ENCODE results near the gene PICK1. TPM values are rescaled to one million over a fixed set of nuclear protein-coding genes. Genes with fewer than 3 reads are reported as not detected.
"Not testable (repeated sequence)": the region's sequence is repeated elsewhere in the genome, so short reads cannot be mapped to it uniquely, and the experiment has no call there.

The PICK1 gene
- total RNA-seq, 2 experiments from 2014 or later: 19.2 to 23.8 TPM

GRCh38 chr22:38078046-38078840 lies 21.0 kb downstream of the PICK1 start:
- intact Hi-C loops (cut with micrococcal nuclease; ENCODE audit: unreplicated experiment): no loop called here
- DNase-seq (ENCODE audit: low spot score): no peak
- Histone ChIP-seq H3K9me3 (ENCODE audit: low read length) (no peaks in the 10 kb centered on the region), H3K27ac (ENCODE audit: low read depth, low read length, poor library complexity, severe bottlenecking) (no peak overlapping the region), H3K9me2 (ENCODE audit: insufficient read depth, low read length) (no peaks in the 10 kb centered on the region), H2AFZ (ENCODE audit: low read length) (no peak overlapping the region), H3K79me2 (ENCODE audit: insufficient read depth, low read depth, low read length) (no peaks in the 10 kb centered on the region), H3K36me3 (ENCODE audit: insufficient read depth, low read length) (no peaks in the 10 kb centered on the region), H3K4me1 (ENCODE audit: insufficient read depth, low read length, poor library complexity, severe bottlenecking) (no peaks in the 10 kb centered on the region), H3K4me2 (ENCODE audit: low read length) (no peak overlapping the region), H3K4me3 (ENCODE audit: low read depth, low read length, poor library complexity, severe bottlenecking) (no peak overlapping the region), H4K20me1 (ENCODE audit: insufficient read depth, low read length) (no peaks in the 10 kb centered on the region)
- no TSS peak for BruUV-seq (replicated peaks)
- POLR2A ChIA-PET: no interaction called here
- TF ChIP-seq EZH2phosphoT487 (IDR thresholded peaks at IDR 0.05; ENCODE audit: borderline replicate concordance, low read depth, low read length) (no peak), CTCF (conservative IDR thresholded peaks at IDR 0.05; ENCODE audit: low read length) (no peak)
- CTCF ChIA-PET (ENCODE audit: unreplicated experiment): no interaction called here

GRCh38 chr22:38079208-38079607 lies 22.0 kb downstream of the PICK1 start:
- H3K4me1 ChIP-seq (ENCODE audit: insufficient read depth, low read length, poor library complexity, severe bottlenecking); H3K4me2 ChIP-seq (ENCODE audit: low read length); H3K9me3 ChIP-seq (ENCODE audit: low read length); H3K27ac ChIP-seq (ENCODE audit: low read depth, low read length, poor library complexity, severe bottlenecking); H3K79me2 ChIP-seq (ENCODE audit: insufficient read depth, low read depth, low read length); BruUV-seq (replicated peaks); H3K36me3 ChIP-seq (ENCODE audit: insufficient read depth, low read length); H4K20me1 ChIP-seq (ENCODE audit: insufficient read depth, low read length); POLR2A ChIA-PET; DNase-seq (ENCODE audit: low spot score); intact Hi-C loops (cut with micrococcal nuclease; ENCODE audit: unreplicated experiment); H3K9me2 ChIP-seq (ENCODE audit: insufficient read depth, low read length); CTCF ChIA-PET (ENCODE audit: unreplicated experiment); H2AFZ ChIP-seq (ENCODE audit: low read length); H3K4me3 ChIP-seq (ENCODE audit: low read depth, low read length, poor library complexity, severe bottlenecking): not testable (repeated sequence)

DNA sequence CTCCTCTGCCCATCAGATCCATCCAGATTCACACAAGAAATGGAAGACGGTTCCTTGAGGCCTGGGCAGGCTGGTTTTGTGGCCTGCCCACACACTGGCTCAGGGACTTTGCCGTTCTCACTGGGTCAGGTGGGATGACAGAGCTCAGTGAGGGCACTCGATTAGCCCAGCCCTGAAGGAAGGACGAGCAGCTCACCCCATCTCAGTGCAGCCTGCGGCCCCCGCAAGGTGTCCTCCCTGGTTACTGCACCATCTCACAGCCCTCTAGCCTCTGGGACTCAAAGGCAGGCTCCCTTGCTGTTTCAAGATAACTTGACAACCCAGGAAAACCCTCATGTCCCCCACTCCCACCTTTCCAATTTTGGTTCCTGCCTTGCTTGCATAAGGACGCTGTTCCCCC lies 22.6 kb downstream of the PICK1 start:
- no peaks in the 10 kb centered on the region for H3K36me3 ChIP-seq (ENCODE audit: insufficient read depth, low read length)
- TF ChIP-seq CTCF (conservative IDR thresholded peaks at IDR 0.05; ENCODE audit: low read length) (no peak), EZH2phosphoT487 (IDR thresholded peaks at IDR 0.05; ENCODE audit: borderline replicate concordance, low read depth, low read length) (no peak)
- no peaks in the 10 kb centered on the region for H4K20me1 ChIP-seq (ENCODE audit: insufficient read depth, low read length)
- H3K9me3 ChIP-seq (ENCODE audit: low read length): no peaks in the 10 kb centered on the region
- intact Hi-C loops (cut with micrococcal nuclease; ENCODE audit: unreplicated experiment): no loop called here
- no peaks in the 10 kb centered on the region for H3K9me2 ChIP-seq (ENCODE audit: insufficient read depth, low read length)
- H2AFZ ChIP-seq (ENCODE audit: low read length): no peak overlapping the region
- ChIA-PET POLR2A (no interaction called here), CTCF (ENCODE audit: unreplicated experiment) (no interaction called here)
- no peak overlapping the region for H3K27ac ChIP-seq (ENCODE audit: low read depth, low read length, poor library complexity, severe bottlenecking)
- DNase-seq (ENCODE audit: low spot score): no peak
- no peak overlapping the region for H3K4me3 ChIP-seq (ENCODE audit: low read depth, low read length, poor library complexity, severe bottlenecking)
- no peaks in the 10 kb centered on the region for H3K4me1 ChIP-seq (ENCODE audit: insufficient read depth, low read length, poor library complexity, severe bottlenecking)
- no peak overlapping the region for H3K4me2 ChIP-seq (ENCODE audit: low read length)
- H3K79me2 ChIP-seq (ENCODE audit: insufficient read depth, low read depth, low read length): no peaks in the 10 kb centered on the region
- BruUV-seq (replicated peaks): no TSS peak

Data from OCI-LY7 (cell line).